NCI-H2196 treated with DMSO at 0.1 percent for 48 hours (cell line): ENCODE data around the gene FXYD4.

Experiments used
- DNase-seq: peaks from one replicate; lab custom pipeline; 2025; ENCODE audit not compliant: unreplicated experiment; lab: John Stamatoyannopoulos, UW

FXYD4 gene

DNA sequence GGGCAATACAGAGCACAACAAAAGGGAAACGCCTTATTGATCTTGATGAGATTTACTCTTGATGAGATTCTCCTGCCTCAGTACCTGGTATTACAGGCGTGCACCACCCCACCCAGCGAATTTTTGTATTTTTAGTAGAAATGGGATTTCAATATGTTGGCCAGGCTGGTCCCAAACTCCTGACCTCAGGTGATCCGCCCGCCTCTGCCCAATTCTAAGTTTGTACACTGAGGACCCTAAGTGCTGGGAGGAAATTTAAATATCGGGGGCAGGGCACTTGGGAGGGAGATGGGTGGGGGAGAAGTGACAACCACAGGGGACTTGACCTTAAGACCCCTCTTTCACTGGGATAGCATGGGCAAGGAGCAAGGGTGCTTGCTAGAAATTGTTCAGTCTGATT is 23.4 kb downstream of the FXYD4 start:
- DNase-seq, result no peak

GRCh38 chr10:43395571-43396060 is 24.2 kb downstream of the FXYD4 start:
- DNase-seq, result no peak

DNA sequence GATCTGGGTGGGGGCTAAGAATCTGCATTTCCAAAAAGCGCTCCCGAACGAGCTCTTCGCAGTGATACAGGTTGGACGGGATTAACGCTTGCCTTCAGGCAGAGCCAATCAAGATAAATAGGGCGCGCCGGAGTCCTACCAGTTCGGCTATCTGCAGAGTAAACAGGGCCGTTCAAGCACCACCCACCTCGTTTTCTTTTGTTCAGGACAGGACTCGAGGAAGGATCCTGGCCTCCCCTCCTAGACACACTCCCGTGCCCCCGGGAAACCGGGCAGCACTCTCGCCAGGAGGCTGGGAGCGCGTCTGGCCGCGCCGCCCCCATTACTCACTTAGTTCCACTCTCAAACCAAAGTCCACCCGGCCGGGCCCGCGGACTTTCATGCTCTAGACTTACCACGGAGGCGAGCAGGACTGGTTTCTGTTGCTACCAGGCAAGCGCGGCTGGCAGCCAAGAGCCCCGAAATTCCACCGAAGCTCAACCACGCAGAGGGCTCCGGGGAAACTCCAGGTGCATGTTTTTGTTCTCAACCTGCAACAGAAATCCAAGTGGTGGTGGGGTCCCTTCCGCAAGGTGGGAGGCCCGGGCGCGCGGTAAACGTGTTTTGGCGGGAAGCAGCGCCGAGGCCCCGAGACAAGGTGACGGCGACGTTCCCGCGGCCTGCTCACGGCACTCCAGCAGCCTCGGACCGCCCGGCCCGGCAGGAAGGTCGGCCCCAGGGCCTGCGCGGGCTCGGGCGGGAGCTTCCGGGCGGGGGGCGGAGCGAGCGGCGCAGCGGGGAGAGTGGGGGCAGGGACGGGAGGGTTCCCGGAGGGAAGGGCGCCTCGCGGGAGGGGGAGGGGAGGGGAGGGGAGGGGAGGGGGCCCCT is 24.9 kb downstream of the FXYD4 start:
- DNase-seq, result peak; percentile 28

GRCh38 chr10:43396928-43397624 is 25.6 kb downstream of the FXYD4 start:
- DNase-seq, result peak; percentile 58

DNA sequence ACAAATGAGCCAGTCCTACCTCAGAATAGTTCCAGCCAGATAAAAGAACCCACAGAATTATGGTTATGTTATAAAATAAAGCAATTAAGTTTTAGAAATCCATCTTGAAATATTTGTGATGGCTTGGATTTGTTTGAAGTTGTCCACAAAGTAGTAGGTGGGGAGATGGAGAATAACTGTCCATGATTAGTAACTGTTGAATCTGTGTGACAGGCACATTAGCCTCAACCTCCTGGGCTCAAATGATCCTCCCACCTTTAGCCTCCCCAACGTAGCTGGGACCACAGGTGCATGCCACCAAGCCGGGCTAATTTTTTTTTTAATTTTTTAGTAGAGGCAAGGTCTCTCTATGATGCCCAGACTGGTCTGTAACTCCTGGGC is 27.5 kb downstream of the FXYD4 start:
- DNase-seq, result no peak

DNA sequence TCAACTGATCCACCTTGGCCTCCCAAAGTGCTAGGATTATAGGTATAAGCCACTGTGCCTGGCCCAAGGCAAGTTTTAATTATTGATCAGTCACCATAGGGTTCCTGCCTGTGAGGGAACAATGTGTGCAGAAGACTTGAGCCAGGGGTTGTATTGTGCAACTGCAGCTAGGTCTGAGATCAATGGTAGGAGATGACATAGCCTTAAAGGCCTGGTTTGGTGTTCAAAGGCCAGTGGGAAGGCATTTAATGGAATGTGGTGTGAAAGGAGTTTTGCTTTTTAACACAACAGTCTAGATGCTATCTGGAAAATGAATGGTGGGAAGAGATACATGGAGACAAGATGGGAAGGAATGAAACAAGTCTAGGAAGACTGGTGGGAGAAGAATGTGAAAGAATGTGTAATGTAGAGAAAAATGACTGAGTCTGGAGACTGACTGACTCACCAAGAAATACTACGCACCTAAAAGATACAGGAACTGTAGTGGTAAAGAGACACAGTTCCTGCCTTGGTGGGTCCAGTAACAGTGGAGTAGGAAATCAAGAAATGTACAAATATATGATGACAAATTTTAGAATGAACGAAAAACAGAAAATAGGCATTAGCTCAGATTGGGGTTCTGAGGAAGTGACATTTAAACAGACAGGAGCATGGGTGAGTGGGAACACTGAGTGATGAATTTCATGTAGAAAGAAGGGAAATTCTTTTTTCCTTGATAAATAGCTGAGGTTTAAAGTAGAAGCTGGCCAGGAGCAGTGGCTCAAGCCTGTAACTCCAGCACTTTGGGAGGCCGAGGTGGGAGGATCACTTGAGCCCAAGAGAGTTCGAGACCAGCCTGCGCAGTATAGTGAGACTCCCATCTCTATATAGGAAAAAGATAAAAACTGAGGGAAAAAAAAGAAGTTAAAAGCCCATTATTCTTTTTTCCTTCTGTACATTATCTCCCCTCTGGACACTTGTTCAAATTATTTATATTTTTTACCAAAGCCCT is 28.2 kb downstream of the FXYD4 start:
- DNase-seq, result no peak

GRCh38 chr10:43401627-43402026 is 30.2 kb downstream of the FXYD4 start:
- DNase-seq, result no peak

DNA sequence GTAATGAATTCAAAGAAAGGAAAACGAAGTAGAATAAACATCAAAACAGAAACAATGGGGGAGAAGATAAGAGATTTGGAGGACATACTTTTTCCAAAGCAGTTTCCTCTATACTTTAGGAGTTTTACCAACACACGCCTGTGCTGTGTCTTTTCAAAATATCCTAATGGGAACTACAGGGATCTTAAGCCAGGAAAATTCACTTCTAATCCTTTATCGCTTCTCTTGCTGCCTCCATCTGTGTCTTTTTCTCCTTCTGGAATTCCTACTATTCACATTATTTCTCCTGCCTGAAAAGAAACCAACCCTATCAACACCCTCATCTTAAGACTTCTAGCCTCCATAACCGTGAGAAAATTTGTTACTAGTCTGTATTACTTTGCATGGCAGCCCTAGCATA is 30.7 kb downstream of the FXYD4 start:
- no peak for DNase-seq

DNA sequence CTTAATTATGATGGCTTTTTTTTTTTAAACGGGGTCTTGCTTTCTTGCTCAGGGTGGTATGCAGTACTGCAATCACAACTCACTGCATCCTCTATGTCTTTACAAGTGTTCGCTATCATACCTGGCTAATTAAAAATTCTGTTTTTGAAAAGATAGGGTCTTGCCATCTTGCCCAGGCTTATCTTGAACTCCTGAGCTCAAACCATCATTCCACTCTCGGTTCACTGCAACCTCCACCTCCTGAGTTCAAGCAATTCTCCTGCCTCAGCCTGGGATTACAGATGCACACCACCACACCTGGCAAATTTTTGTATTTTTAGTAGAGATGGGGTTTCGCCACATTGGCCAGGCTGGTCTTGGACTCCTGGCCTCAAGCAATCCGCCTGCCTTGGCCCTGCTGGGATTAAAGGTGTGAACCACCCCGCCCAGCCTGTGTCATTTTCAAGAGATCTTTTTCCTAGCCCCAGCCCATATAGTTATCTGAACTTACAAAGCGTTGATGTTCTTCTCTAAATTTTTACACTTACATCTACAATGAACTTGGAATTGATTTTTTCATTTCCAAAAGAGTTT is 31.5 kb downstream of the FXYD4 start:
- no peak for DNase-seq

- no peak for DNase-seq
These were observed 32.7 kb downstream of the FXYD4 start for GRCh38 chr10:43403911-43404703.

DNA sequence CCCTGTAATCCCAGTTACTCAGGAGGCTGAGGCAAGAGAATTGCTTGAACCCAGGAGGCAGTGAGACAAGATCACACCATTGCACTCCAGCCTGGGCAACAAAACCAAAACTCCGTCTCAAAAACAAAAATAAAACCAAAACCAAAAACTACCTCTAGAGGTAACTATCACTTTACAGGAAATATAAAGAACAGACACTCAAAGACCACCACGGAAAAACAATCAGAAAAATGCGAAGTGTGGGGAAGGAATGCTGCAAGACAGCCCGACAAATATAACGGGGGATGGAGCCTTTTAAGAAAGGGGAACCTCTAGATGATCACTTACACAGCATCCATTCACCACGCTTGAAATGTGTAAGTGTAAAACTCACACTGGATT is 33.3 kb downstream of the FXYD4 start:
- DNase-seq, result no peak

- DNase-seq, result no peak
These were observed 35.7 kb downstream of the FXYD4 start for GRCh38 chr10:43407148-43407575.

DNA sequence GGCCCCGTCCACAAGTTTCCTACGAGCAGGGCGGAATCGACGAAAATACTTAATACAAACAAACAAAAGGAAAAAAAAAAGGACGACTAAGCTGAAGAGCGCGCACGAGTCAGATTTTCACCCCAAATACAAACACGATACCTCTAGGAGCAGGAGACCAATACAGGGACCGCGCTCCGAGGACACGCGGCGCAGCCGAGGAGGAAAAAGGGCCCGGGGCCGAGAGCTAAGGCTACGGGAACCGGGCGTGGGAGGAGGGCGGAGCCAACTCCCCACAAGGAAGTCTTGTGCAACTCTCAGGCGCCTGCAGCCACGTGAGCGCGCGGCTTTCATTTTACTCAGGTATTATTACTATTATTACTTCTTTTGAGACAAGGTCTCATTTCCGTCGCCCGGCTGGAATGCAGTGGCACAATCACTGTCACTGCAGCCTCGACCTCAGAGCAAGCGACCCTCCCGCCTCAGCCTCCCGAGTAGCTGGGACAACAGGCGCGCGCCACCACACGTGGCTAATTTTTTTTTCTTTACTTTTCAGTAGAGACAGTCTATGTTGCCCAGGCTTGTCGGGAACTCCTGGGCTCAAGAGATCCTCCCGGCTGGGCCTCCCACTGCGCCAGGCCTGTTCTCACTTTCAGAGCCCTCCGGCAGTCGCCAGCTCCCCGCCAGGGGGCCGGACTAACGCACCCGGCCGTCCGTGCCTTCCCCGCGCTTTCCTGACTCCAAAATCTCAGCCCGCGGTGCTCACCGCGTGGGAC is 36.3 kb downstream of the FXYD4 start:
- DNase-seq, result peak; percentile 35

DNA sequence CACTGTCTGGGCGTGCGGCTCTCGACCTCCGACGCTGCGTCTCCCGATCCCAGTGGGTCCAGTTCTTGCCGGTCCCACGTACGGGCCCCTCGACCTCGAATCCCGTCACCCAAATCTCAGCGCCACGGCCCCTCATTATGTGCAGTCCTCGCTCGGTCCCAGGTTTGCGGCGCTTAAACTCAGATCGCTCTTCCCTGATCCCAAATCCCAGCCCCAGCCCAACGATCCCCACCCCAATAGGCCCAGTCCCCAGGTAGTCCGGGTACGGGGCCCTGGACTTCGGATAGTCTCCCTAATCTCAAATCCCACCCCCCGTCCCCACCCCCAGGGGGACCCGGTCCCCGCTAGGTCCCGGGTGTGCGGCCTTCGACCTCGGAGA is 36.9 kb downstream of the FXYD4 start:
- DNase-seq, result no peak

DNA sequence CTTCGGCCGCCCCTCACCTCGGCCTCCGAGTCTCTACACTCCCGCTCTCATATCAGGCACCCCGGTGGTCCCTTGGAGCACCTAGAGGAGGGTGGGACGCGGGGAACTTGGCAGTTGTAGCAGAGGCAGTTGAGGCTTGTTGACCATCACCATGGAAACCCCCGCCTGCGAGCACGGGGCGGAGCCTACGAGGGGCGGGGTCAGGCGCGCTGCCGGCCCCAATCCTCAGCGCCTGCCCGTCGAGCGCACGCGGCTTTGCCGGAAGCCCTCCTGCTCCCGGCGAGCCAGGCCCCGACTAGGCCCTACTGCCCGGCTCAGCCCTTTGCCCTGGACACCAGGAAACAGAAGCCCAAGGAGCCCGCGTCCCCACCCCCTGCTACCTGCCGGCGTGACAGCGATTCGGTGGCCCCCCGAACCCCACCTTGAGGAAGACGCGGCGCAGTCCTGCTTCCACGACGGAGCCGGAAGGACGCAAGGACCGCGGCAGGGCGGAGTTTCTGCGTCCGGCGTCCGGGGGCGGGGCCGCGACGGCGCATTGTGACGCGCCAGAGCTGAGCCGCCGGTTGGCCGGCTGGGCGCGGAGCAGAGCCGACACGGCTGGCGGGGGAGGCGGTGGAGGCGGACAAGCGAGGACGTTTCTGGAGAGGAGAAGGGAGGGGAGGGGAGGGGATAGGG is 37.4 kb downstream of the FXYD4 start, which contains the start of gene HNRNPF:
Gene HNRNPF (minus strand): TSS at position 477 of the 675 bp plus-strand sequence. CDS start 21,302 bp downstream, outside the sequence.
- DNase-seq, result peak; percentile 72

DNA sequence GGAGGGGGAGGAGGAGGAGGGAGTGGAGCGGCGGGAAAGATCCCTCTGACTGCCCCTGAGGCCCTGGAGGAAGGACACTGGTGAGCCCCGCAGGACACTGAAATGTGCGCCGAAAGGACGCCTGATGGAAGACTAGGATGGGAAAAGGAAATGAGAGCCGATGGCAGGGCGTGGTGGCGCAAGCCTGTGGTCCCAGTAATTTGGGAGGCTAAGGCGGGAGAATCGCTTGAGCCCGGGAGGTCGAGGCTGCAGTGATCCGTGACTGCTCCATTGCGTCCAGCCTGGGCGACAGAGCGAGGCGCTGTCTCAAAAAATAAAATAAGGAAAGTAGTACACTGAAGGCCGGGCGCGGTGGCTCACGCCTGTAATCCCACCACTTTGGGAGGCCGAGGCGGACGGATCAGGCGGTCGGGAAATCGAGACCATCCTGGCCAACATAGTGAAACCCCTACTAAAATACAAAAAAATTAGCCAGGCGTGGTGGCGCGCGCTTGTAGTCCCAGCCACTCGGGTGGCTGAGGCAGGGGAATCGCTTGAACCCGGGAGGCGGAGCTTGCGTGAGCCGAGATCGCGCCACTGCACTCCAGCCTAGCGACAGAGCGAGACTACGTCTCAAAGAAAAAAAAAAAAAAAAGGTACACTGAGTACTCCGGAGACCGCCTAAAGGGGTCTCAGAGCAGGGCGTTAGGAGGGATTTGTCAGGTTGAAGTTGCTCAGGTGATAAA is 38.1 kb downstream of the FXYD4 start:
- DNase-seq, result no peak

GRCh38 chr10:43410345-43410744 is 38.9 kb downstream of the FXYD4 start:
- no peak for DNase-seq

GRCh38 chr10:43411536-43411935 is 40.1 kb downstream of the FXYD4 start:
- no peak for DNase-seq
